ENCODE measurements around the gene WFDC2.

DNA sequence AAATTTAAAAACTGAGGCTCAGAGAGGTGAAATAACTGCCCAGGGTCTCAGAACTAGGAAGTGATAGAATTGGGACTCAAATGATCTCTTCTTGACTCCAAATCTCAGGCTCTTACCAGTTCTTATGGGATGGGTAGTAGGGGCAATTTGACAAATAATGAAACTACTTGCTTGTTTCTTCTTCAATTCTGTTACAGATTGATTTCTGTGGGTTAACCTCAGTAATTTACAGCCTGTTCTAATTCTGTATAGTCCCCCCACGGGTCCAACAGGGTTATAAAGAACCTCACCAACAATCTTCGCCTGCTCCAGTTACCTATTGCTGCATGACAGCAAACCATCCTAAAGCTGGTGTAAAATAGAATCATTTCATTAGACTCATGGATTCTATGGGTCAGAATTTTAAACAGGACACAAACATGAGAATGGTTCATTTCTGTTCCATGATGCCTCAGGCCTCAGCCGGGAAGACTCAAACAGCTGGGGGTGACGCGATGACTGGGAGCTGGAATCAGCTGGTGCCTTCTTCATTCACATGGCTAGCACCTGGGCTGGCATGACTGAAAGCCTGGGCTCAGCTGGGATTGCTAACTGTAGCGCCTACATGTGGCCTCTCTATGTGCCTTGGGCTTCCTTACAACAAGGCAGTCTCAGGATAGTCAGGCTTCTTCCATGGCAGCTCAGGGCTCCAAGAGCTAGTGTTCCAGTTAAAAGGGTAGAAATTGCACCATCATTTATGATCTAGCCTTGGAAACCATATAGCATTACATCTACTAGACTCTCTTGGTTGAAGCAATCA, 6.6 kb upstream of the WFDC2 start:
- TF ChIP-seq, protein P1, sequence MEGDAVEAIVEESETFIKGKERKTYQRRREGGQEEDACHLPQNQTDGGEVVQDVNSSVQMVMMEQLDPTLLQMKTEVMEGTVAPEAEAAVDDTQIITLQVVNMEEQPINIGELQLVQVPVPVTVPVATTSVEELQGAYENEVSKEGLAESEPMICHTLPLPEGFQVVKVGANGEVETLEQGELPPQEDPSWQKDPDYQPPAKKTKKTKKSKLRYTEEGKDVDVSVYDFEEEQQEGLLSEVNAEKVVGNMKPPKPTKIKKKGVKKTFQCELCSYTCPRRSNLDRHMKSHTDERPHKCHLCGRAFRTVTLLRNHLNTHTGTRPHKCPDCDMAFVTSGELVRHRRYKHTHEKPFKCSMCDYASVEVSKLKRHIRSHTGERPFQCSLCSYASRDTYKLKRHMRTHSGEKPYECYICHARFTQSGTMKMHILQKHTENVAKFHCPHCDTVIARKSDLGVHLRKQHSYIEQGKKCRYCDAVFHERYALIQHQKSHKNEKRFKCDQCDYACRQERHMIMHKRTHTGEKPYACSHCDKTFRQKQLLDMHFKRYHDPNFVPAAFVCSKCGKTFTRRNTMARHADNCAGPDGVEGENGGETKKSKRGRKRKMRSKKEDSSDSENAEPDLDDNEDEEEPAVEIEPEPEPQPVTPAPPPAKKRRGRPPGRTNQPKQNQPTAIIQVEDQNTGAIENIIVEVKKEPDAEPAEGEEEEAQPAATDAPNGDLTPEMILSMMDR (conservative IDR thresholded peaks at IDR 0.05; ENCODE audit: low read depth, low read length): no peak
- TF ChIP-seq CHD1 (IDR thresholded peaks at IDR 0.05; ENCODE audit: low read depth, low read length): no peak

Measured in IMR-90 (cell line).